Measurements from ENCODE around the gene ZFAND2B.
"Not testable (repeated sequence)": the region's sequence is repeated elsewhere in the genome, so short reads cannot be mapped to it uniquely, and the experiment has no call there.

The ZFAND2B gene

GRCh38 chr2:219175928-219176817 is 30.4 kb upstream of the ZFAND2B start:
- ATAC-seq (peak; percentile 12), DNase-seq (peak; percentile 55)

- peak; percentile 93 for DNase-seq
- ATAC-seq, result peak; percentile 87
Measured at GRCh38 chr2:219176818-219177551, 29.6 kb upstream of the ZFAND2B start, which contains the start of gene CNPPD1. TSS of gene CNPPD1 (minus strand) at chr2:219176925. CDS start at chr2:219176828, 97 bp downstream.

- ATAC-seq, result peak; percentile 59
Measured at GRCh38 chr2:219177552-219178376, 28.8 kb upstream of the ZFAND2B start, which contains the start of gene RETREG2. TSS of gene RETREG2 (plus strand) at chr2:219178275. CDS start at chr2:219178353, 78 bp downstream.

GRCh38 chr2:219178377-219179175 is 28.0 kb upstream of the ZFAND2B start:
- peak; percentile 58 for DNase-seq
- no peak for ATAC-seq

More at GRCh38 chr2:219177552-219178376, 28.8 kb upstream of the ZFAND2B start, which contains the start of gene RETREG2:
- DNase-seq, result peak; percentile 83

GRCh38 chr2:219179601-219180465 is 26.7 kb upstream of the ZFAND2B start:
- no peak for DNase-seq
- ATAC-seq, result no peak

- ATAC-seq (no peak), DNase-seq (no peak)
Measured at GRCh38 chr2:219180961-219181360, 25.6 kb upstream of the ZFAND2B start.

- ATAC-seq (no peak), DNase-seq (no peak)
Measured at GRCh38 chr2:219181531-219181930, 25.1 kb upstream of the ZFAND2B start.

- no peak for ATAC-seq
- no peak for DNase-seq
Measured at GRCh38 chr2:219182331-219183150, 24.0 kb upstream of the ZFAND2B start.

GRCh38 chr2:219183151-219183772 is 23.3 kb upstream of the ZFAND2B start:
- DNase-seq, result no peak
- no peak for ATAC-seq

- ATAC-seq (no peak), DNase-seq (no peak)
Measured at GRCh38 chr2:219184121-219184520, 22.5 kb upstream of the ZFAND2B start.

GRCh38 chr2:219186754-219187456 is 19.7 kb upstream of the ZFAND2B start:
- DNase-seq (no peak), ATAC-seq (peak; percentile 87)

- no peak for ATAC-seq
- no peak for DNase-seq
Measured at GRCh38 chr2:219197388-219197787, 9.2 kb upstream of the ZFAND2B start.

- ATAC-seq, result no peak
- no peak for DNase-seq
Measured at GRCh38 chr2:219198974-219199373, 7.6 kb upstream of the ZFAND2B start.

GRCh38 chr2:219199470-219200211 is 6.9 kb upstream of the ZFAND2B start:
- peak; percentile 74 for ATAC-seq
- no peak for DNase-seq

- DNase-seq, result peak; percentile 60
- not testable (repeated sequence) for ATAC-seq
Measured at GRCh38 chr2:219200502-219201326, 5.9 kb upstream of the ZFAND2B start.

GRCh38 chr2:219201331-219201730 is 5.3 kb upstream of the ZFAND2B start:
- DNase-seq, ATAC-seq: not testable (repeated sequence)
